Stimulated activated CD4-positive, alpha-beta T cell treated with anti-CD3 and anti-CD28 coated beads, Interleukin-4, amount 100 ng/mL, for 24 hours (primary cell): ENCODE results near the gene NYNRIN.
"Not testable (repeated sequence)": the region's sequence is repeated elsewhere in the genome, so short reads cannot be mapped to it uniquely, and the experiment has no call there.

Source experiments
- DNase-seq: peaks from one replicate; pipeline ENCODE4 v3.0.0-alpha.2; 2020

The NYNRIN gene

DNA sequence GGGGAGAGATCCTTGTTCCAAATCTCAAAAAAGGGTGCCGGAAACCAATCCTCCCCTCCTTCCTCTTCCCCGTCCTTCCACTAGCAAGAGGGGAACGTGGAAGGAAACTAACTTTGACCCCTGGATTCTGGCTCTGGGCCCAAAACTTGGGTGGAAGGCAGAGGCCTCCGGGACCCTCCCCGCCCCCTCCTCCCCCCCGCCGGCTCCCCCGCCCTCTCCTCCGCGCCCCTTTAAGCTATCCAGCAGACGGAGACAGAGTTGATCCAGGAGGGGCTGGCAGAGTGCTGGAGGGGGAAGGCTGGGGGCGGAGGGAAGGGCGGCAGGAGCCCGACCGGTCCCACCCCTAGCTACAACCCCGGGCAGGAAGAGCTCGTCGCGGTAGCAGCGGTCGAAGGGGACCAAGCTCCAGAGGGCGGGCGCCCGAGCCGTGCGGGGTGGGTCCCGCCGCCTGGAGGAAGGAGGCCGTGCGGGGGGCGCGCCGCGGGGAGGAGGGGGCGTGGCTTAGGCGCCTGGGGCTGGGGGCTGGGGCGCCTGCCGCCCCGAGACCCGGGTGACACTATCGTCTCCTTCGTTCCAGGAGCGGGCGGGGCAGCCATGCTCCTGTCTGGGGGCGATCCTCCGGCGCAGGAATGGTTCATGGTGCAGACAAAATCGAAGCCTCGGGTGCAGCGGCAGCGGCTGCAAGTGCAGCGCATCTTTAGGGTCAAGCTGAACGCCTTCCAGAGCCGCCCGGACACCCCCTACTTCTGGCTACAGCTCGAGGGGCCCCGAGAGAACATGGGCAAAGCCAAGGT is at the start of gene NYNRIN:
NYNRIN (plus strand) TSS at position 351 of the 794 bp plus-strand sequence; CDS start at position 595, 244 bp downstream.
- DNase-seq = peak; percentile 13

DNA sequence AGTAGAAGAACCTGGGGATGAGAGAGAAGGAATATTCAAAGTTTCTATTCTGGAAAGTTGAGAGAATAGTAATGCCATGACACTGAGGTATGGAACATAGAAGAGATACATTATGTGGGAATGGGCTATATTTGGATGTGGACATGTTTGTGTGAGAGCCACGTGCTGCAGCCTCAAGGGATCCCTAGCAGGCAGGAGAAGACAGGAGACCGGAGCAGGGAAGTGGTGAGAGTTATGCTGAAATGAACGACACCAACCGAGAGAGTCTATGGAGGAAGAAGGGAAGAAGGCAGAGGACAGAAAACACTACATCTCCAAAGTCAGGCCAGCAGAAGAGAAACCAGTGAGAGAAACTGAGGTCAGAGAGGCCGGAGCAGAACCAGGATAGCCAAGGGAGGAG is 49.1 kb upstream of the NYNRIN start:
- no peak for DNase-seq

DNA sequence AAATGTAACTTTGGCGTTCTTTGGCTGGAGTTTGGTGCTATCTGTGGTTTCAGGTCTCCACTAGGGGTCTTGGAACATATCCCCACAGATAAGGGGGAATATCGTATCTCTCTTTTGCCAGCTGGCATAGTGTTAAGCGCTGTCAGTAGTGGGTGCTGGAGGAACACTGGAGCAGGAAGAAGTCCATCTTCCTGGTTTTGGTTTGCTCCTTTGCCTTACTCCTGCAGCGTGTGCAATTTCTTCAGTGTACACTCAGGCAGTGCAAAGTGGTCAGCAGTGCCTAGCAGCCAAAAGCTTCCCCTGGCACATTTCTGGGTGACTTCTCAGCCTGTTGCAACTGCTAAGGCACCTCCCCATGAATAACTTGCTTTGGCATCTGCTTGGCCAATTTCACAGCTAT is 47.3 kb upstream of the NYNRIN start:
- DNase-seq = no peak

DNA sequence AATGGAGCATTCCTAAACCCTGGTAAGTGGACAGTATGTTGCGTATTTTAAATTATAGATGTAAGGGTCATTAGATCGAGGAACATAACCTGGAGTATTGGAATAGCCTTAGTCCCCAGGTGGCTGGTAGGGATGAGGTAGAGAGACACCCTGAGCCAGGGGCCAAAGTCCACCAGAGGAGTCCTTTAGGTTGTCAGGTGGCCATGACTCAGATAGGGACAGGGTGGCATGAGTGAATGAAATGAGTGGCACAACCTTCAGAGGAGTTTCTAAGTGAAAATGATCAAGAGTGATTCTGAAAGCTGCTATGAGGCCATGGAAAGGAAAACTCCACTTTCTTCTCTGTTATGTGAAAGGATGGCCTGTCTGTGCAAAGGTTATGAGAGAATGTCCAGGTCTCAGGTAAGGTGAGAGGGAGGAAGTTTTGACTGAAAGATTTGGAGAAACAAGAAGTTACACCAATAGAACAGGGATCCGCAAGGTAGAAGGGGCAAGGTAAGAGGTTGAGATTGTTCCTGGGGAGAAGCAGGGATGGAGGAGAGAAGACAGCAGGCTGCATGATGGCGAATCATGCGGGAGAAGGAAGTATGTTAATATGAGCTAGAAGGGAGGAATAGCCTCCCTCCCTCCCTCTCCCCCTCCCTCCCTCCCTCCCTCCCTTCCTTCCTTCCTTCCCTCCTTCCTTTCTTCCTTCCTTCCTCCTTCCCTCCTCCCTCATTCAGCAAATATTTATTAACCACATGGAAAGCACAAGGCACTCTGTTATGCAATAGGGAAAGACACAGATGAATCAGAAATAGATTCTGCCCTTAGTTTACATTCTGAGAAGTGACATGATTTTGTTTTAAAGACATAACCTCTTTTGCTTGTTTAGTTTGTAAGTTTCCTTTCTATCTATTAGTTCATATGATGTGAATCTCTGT is 45.0 kb upstream of the NYNRIN start:
- DNase-seq = no peak

DNA sequence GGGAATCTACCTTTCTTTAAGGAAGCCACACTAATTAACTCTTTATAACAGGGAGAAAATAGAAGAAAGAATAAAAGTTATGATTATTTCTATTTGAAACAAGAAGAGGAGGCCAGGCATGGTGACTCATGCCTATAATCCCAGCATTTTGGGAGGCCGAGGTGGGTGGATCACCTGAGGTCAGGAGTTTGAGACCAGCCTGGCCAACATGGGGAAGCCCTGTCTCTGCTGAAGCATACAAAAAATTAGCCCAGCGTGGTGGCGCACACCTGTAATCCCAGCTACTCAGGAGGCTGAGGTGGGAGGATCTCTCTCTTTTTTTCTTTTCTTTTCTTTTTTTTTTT is 44.3 kb upstream of the NYNRIN start:
- not testable (repeated sequence) for DNase-seq

DNA sequence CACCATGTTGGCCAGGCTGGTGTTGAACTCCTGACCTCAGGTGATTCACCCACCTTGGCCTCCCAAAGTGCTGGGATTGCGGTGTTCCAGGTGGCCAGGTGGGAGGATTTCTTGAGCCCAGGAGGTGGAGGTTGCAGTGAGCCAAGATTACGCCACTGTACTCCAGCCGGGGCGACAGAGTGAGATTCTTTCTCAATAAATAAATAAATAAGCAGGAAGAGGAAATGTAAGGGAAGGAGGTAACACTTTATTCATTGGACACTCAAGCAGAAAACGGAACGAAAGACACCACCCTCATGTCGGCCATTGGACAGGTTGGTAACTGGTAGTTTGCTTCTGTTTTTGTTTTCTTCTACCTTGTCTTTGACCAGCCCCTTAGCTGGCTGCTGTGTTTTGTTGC is 43.8 kb upstream of the NYNRIN start:
- DNase-seq = no peak

DNA sequence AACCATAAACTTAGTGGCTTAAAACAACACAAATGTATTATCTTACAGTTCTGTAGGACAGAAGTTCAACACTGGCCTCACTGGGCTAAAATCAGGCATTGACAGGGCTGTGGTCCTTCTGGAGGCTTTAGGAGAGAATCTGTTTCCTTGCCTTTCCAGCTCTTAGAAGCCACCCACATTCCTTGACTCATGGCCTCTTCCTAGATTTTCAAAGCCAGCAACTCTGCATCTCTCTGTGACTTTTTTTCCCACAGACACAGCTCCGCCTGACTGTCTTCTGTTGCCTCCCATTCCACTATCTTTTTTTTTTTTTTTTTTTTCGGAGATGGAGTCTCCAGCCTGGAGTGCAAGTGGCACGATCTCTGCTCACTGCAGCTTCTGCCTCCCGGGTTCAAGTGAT is 42.6 kb upstream of the NYNRIN start:
- DNase-seq = no peak

DNA sequence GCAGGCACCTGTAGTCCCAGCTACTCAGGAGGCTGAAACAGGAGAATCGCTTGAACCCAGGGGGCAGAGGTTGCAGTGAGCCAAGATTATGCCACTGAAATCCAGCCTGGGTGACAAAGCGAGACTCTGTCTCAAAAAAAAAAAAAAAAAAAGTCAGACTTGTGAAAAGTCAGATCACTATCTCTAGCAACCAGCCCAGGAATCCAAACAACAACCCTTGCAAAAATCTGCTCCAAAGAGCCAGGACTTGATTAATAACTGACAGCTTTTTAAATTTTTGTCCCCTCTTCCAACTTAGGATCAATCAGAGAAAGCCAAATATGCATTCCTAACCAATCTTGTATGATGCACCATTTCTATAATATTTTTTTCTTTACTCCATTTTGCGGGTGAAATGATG is 38.5 kb upstream of the NYNRIN start:
- DNase-seq = no peak

DNA sequence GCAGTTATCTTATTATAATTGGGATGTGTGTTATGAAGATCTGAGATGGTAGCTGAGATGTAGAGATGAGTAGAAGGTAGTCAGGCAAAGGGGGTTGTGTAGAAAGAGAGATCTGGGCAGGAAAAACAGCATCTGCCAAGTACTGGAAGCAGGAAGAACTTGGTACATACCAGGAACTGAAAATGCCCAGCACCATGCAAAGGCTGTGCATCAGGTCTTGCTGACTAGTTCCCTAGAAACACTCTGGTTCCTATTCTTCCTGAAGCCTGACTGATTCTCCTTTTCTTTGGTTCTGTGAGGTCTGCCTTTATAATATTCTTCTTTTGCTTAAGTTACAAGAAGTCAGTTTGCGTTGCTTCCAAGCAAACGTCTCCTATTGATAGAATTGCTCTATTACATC is 37.5 kb upstream of the NYNRIN start:
- DNase-seq = no peak

DNA sequence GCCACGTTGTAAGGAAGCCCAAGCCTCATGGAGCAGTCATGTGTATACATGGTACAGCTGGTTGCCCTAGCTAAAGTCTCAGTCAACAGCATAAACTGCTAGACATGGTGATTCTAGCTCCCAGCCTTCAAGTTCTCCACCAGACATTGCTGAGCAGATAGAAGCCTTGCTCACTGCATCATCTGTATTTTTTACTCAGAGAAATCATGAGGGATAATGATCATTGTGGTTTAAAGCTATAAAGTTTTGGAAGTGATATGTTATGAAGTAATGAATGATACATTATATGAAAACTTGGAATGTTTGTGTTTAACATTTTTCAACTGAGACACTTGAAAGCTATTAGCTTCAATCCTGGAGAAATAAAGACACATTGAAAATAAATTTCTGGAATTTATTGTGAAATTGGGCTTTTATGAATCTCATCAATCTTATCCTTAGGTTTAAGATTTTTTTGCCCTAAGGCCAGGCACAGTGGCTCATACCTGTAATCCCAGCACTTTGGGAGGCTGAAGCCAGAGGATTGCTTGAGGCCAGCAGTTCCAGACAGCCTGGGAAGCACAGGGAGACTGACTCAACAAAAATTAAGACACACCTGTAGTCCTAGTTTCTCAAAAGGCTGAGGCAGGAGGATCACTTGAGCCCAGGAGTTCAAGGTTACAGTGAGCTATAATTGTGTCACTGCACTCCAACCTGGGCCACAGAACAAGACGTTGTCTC is 36.4 kb upstream of the NYNRIN start:
- DNase-seq = no peak

DNA sequence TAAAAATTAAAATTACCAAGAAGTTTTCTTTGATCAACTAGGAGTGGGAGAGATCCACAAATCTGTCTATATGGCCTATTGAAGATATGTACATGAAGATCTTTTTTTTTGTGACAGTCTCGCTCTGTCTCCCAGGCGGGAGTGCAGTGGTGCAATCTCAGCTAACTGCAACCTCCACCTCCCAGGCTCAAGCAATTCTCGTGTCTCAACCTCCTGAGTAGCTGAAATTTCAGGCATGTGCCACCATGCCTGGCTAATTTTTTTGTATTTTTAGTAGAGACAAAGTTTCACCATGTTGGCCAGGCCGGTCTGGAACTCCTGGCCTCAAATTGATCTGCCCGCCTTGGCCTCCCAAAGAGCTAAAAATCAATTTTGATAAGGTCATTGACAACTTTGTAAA is 35.4 kb upstream of the NYNRIN start:
- DNase-seq = no peak

DNA sequence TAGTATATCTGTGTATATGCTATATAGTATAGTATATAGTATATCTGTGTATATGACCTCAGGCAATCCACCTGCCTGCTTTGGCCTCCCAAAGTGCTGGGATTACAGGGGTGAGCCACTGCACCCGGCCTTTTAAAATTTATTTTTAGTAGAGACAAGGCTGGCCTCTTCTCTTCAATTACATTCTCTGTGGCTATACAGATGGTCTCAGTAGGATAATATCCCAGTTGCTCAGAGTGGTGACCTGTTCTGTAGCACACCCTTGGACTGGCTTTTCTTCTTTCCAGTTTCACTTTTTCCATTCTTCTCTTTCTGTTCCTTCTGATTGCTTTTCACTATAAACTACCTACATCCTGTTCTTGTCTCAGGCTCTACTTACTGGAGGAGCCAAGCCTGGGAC is 34.0 kb upstream of the NYNRIN start:
- no peak for DNase-seq

DNA sequence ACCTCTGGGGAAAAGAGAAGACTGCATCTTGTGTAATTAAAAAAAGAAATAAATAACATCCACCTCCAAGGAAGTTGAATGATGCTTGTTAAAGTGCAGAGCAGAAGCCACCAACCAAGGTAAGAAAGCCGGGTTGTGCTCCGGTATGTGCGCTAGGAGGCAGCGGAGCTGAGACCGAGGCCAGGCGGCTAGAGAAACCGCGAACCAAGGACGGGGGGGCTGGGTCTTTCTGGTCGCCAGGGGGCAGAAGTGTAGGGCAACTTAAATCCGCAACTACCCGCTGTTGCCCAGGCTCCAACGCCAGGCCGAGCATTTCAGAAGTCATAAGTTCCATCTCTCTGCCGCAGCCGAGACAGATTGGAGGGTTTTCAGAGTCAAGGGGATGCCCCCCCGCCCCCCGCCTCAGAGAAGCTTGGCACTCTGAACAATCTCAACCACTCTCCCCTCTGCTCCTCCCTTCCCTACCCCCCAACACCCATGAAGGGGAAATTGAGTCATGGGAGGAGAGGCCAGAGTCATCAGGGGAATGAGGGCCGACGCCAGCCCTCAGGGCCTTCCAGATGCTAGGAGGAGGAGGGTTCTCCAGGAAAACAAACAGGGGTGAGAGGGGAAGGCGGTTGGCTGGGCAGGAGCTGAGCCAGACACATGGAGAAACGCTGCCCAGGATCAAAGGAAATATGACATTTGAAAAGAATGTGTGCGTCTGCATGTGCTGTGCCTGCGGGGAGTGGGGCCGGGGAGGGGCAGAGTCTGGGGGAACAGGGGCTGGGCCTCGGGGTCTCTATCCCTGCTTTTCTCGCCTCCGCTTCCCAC is 33.0 kb upstream of the NYNRIN start:
- DNase-seq = peak; percentile 65

DNA sequence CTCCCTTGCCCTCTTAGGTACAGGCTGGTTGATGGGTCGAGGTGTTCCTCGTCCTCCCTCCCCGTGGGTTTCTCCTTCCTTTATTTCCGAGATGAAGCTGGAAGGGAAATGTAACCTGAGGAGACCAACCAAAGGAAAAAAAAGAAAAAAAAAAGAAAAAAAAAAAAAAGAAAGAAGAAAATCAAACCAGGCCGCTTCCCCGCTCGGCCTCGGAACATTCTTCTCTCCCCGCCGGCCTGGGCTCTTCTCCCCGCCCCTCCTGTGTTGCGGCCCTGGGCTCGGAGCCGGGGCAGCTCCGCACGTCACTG is 32.4 kb upstream of the NYNRIN start:
- DNase-seq = no peak

DNA sequence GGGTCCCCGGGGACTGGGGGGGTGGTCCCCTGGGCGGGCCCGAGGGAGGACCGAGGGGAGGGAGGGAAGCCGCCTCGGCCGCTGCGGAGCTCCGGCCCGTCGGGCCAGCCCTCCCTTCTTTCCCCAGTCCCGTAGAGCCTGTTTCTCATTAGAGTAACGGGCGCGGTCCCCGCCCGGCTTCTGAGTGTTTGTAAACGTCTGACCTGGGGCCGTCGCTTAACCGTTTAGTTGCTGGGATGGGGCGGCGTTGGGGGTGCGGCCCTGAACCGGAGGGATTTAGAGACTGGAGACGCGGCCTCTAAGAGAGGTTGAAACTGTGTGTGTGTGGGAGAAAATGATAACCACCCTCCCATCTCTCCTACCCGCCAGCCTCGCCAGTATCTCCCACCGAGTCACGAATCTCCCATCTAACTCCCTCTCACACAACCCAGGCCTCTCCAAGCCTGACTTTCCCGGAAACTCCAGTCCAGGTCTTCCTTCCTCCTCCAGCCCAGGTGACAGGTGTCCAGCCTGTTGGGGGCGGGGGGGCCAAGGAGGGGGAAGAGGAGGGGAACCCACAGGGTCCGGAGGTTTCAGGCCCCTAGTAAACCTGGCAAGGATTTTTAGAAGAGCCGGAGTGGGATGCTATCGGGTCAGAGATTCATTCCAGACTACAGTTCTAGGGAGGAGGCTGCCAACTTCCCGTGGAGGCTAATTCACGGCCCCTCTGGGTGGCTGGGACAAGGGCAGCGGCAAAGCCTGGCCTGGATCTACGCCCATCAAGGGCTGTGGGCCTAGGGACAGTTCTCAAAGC is 31.9 kb upstream of the NYNRIN start:
- no peak for DNase-seq

DNA sequence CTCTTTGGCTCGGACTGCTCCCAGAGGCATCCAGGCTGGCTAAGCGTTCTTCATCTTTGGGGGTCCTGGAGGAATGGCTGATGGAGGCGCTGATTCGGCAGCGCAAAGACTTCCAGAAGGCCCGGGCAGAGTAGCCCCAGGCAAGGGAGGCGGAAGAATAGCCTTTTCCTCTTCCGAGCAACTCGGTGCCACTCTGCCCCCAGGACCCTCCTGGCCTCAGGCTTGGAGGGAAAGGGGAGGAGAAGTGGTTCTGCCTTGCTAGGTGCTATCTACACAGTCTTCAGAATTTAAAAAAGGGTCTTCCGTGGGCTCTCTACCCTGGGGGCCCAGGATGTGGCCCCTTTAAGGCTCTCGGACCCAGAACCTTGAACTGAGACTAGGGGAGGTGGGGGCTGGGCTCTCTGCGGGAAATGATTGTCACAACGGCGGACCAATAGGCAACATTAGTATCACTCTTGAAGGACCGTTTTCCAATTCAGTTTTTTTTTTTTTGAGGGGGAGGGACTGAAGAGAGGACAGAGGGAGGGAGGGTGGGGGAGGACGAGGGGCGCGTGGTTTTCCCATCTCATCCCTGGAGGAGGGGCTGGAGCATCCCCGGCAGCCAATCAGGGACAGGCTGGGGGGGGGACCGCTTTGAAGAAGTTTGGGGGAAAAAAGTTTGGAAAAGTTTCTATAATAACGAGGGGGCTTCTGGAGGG is 31.1 kb upstream of the NYNRIN start, which contains the start of gene NFATC4:
NFATC4 (plus strand) TSS at position 671 of the 698 bp plus-strand sequence. CDS start 157 bp downstream, outside the sequence.
- DNase-seq = no peak

DNA sequence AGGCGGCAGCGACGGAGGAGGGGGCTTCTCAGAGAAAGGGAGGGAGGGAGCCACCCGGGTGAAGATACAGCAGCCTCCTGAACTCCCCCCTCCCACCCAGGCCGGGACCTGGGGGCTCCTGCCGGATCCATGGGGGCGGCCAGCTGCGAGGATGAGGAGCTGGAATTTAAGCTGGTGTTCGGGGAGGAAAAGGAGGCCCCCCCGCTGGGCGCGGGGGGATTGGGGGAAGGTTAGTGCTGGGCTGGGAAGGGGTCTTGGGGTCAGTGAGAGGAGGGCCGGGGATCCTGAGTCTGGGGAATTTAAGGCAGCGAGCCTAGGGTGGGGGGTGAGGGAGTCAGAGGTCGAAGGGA is 30.6 kb upstream of the NYNRIN start:
- no peak for DNase-seq

DNA sequence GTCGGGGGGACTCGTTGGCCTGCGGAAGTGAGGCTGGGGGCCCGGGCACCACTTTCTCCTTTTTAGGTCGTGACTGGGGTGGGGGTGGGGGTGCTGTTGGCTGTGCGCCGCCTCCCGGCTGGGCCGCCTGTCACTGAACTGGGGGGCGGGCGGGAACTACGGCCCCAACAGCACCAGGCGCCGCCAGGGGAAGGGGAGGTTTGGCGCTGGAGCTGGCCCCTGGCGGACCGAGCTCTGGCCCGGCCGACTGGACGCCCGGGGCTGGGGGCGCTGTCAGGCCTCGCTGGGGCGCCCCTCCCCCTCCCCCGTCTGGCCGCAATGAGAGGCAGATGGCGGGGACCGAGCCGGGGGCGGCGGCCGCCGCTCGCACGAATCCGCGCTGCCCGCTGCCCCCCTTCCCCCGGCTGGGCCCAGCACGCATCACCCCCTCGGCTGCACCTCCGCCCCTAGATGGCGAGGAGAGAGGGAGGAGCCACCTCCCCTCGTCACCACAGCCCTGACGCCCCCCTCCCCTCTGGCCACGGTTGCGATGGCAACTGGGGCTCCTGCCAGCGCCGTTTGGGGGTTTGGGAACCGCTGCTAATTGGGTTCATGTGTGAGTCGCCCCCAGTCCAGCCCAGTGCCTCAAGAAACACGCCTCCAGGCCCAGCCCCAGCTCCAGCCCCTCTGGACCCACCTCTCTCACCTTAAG is 30.1 kb upstream of the NYNRIN start:
- DNase-seq = no peak

DNA sequence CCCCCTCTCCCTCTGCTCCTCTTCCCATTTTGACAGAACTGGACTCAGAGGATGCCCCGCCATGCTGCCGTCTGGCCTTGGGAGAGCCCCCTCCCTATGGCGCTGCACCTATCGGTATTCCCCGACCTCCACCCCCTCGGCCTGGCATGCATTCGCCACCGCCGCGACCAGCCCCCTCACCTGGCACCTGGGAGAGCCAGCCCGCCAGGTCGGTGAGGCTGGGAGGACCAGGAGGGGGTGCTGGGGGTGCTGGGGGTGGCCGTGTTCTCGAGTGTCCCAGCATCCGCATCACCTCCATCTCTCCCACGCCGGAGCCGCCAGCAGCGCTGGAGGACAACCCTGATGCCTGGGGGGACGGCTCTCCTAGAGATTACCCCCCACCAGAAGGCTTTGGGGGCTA is 29.3 kb upstream of the NYNRIN start:
- no peak for DNase-seq

DNA sequence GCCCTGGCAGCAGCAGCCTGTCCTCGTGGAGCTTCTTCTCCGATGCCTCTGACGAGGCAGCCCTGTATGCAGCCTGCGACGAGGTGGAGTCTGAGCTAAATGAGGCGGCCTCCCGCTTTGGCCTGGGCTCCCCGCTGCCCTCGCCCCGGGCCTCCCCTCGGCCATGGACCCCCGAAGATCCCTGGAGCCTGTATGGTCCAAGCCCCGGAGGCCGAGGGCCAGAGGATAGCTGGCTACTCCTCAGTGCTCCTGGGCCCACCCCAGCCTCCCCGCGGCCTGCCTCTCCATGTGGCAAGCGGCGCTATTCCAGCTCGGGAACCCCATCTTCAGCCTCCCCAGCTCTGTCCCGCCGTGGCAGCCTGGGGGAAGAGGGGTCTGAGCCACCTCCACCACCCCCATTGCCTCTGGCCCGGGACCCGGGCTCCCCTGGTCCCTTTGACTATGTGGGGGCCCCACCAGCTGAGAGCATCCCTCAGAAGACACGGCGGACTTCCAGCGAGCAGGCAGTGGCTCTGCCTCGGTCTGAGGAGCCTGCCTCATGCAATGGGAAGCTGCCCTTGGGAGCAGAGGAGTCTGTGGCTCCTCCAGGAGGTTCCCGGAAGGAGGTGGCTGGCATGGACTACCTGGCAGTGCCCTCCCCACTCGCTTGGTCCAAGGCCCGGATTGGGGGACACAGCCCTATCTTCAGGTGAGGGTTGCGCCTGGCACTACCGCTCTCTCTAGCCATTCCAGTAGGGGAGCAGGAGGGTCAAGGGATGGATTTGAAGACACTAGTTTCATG is 28.7 kb upstream of the NYNRIN start:
- no peak for DNase-seq
